Right lobe of liver (tissue), 4 donors: ENCODE data around the gene CXCR3.

ENCODE experiments used
- POLR2A ChIP-seq: fragments of 450-650 bp; IDR thresholded peaks from one replicate; pipeline ENCODE4 v1.6.1; 2017; ENCODE audit warnings: antibody characterized with exemption, mild to moderate bottlenecking
- TF ChIP-seq, protein P1 (sequence below), 4 donors: fragments of 200-600 bp in 3 of 4; fragments of 450-650 bp in 1 of 4; IDR thresholded peaks; one replicate each; pipeline versions ENCODE4 v1.5.1 to v1.8.0; 2016 to 2022; ENCODE audit warnings: antibody characterized with exemption in 4 of 4, mild to moderate bottlenecking in 2 of 4
- donor health status: DM: no; HTN: no; CAD: no.
- donor health status: DM: no; HTN: no; CAD: no.
- donor health status: DM: no; HTN: yes; CAD: no.

DNA sequence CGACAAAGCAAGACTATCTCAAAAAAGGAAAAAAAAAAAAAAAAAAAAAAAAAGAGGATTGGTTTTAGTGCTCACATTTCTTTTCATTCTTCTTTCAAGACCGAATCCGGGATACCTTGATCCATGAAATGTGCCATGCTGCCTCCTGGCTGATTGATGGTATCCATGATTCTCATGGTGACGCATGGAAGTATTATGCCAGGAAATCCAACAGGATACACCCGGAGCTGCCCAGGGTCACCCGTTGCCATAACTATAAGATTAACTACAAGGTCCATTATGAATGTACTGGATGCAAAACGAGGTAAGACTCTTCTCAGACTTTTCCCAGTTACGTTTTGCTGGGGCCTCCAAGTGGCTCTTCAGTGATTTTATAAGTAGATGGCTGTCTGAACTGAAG lies 6.1 kb downstream of the CXCR3 start:
- TF ChIP-seq, protein P1, sequence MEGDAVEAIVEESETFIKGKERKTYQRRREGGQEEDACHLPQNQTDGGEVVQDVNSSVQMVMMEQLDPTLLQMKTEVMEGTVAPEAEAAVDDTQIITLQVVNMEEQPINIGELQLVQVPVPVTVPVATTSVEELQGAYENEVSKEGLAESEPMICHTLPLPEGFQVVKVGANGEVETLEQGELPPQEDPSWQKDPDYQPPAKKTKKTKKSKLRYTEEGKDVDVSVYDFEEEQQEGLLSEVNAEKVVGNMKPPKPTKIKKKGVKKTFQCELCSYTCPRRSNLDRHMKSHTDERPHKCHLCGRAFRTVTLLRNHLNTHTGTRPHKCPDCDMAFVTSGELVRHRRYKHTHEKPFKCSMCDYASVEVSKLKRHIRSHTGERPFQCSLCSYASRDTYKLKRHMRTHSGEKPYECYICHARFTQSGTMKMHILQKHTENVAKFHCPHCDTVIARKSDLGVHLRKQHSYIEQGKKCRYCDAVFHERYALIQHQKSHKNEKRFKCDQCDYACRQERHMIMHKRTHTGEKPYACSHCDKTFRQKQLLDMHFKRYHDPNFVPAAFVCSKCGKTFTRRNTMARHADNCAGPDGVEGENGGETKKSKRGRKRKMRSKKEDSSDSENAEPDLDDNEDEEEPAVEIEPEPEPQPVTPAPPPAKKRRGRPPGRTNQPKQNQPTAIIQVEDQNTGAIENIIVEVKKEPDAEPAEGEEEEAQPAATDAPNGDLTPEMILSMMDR (IDR thresholded peaks at IDR 0.05) = no peak
- TF ChIP-seq POLR2A = no peak
